Gastrocnemius medialis (tissue), 4 donors: ENCODE measurements around the gene SMNDC1.

Source experiments
- CTCF ChIP-seq, 5 experiments: fragments of 450-650 bp in 3 of 5; fragments of 200-600 bp in 2 of 5; sonication (generic) in 2 of 5; IDR thresholded peaks in 4 of 5; conservative IDR thresholded peaks in 1 of 5; 1 replicate in 4 of 5; 2 replicates in 1 of 5; pipeline ENCODE4 v1.5.1; 2016 to 2019; ENCODE audit warnings: antibody characterized with exemption in 5 of 5, mild to moderate bottlenecking in 3 of 5, moderate library complexity in 3 of 5
- POLR2A ChIP-seq, 2 donors: fragments of 450-650 bp; IDR thresholded peaks; one replicate each; pipeline ENCODE4 v1.6.1; 2017; ENCODE audit warnings: antibody characterized with exemption in 2 of 2, mild to moderate bottlenecking in 2 of 2, moderate library complexity in 2 of 2

DNA sequence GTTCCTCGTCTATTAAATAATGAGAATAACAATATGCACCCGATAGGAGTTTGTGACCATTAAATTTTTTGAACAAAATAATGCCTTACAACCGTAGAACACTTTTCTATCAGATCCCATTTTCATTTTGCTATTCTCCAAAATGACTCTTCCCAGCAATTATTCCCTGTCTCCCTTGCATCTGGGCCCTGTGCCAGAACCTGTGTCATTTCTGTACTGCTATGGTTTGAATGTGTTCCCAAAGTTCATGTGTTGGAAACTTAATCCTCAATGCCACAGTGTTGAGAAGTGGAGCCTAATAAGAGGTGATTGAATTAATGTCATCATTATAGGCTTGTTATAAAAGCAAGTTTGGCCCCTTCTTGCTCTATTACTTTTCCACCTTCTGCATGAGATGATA lies 33.2 kb upstream of the SMNDC1 start:
- no peak for TF ChIP-seq POLR2A (IDR thresholded peaks at IDR 0.05)
- no peak for TF ChIP-seq CTCF (IDR thresholded peaks at IDR 0.05 in 4 of 5, conservative IDR thresholded peaks at IDR 0.05 in 1 of 5)
